ENCODE data around the gene SDHAF3. TPM values are rescaled to one million over a fixed set of nuclear protein-coding genes. Genes with fewer than 3 reads are reported as not detected.
"Not testable (repeated sequence)": the region's sequence is repeated elsewhere in the genome, so short reads cannot be mapped to it uniquely, and the experiment has no call there.

SDHAF3 gene
- 10 to 100 TPM in 1 of 3 donors, 1 to 10 TPM in 2; 4.3 to 12.3 (median 8.5) TPM for total RNA-seq

- intact Hi-C loops (cut with DNase I; ENCODE audit: low total_unique reads): no loop called here
- Histone ChIP-seq H3K27ac (peak within 1 kb of the TSS; percentile 68 to 79), H3K36me3 (no peaks in the 10 kb centered on the region), H3K4me3 (peak within 1 kb of the TSS; percentile 60 to 86 (median 76)), H3K9me3 (no peaks in the 10 kb centered on the region), H3K27me3 (no peaks in the 10 kb centered on the region), H3K4me1 (no peaks in the 10 kb centered on the region)
- TF ChIP-seq POLR2A (IDR thresholded peaks at IDR 0.05) (peak; percentile 23), POLR2AphosphoS5 (IDR thresholded peaks at IDR 0.05) (peak; percentile 56 to 91 (median 66))
- TF ChIP-seq, protein P1, sequence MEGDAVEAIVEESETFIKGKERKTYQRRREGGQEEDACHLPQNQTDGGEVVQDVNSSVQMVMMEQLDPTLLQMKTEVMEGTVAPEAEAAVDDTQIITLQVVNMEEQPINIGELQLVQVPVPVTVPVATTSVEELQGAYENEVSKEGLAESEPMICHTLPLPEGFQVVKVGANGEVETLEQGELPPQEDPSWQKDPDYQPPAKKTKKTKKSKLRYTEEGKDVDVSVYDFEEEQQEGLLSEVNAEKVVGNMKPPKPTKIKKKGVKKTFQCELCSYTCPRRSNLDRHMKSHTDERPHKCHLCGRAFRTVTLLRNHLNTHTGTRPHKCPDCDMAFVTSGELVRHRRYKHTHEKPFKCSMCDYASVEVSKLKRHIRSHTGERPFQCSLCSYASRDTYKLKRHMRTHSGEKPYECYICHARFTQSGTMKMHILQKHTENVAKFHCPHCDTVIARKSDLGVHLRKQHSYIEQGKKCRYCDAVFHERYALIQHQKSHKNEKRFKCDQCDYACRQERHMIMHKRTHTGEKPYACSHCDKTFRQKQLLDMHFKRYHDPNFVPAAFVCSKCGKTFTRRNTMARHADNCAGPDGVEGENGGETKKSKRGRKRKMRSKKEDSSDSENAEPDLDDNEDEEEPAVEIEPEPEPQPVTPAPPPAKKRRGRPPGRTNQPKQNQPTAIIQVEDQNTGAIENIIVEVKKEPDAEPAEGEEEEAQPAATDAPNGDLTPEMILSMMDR (IDR thresholded peaks at IDR 0.05): no peak
- peak; percentile 92 to 97 for DNase-seq (ENCODE audit: low spot score in 2 of 2)
Observed at GRCh38 chr7:97117372-97118188, at the start of gene SDHAF3. SDHAF3 (plus strand) TSS chr7:97117698; CDS start chr7:97117724, 26 bp downstream.

- DNase-seq (ENCODE audit: low spot score in 2 of 2); H3K4me3 ChIP-seq; H3K4me1 ChIP-seq; H3K27me3 ChIP-seq; H3K36me3 ChIP-seq; H3K9me3 ChIP-seq; intact Hi-C loops (cut with DNase I; ENCODE audit: low total_unique reads); H3K27ac ChIP-seq: not testable (repeated sequence)
Observed at GRCh38 chr7:97072025-97072424, 45.5 kb upstream of the SDHAF3 start.

GRCh38 chr7:97075928-97076327, 41.6 kb upstream of the SDHAF3 start:
- no peak for DNase-seq (ENCODE audit: low spot score in 2 of 2)
- intact Hi-C loops (cut with DNase I; ENCODE audit: low total_unique reads): no loop called here
- Histone ChIP-seq H3K4me1 (no peaks in the 10 kb centered on the region), H3K4me3 (no peak overlapping the region), H3K36me3 (no peaks in the 10 kb centered on the region), H3K27ac (no peak overlapping the region), H3K9me3 (no peaks in the 10 kb centered on the region), H3K27me3 (no peaks in the 10 kb centered on the region)
- no peak for TF ChIP-seq POLR2AphosphoS5 (IDR thresholded peaks at IDR 0.05)
- TF ChIP-seq, protein P1 (IDR thresholded peaks at IDR 0.05): no peak

DNA sequence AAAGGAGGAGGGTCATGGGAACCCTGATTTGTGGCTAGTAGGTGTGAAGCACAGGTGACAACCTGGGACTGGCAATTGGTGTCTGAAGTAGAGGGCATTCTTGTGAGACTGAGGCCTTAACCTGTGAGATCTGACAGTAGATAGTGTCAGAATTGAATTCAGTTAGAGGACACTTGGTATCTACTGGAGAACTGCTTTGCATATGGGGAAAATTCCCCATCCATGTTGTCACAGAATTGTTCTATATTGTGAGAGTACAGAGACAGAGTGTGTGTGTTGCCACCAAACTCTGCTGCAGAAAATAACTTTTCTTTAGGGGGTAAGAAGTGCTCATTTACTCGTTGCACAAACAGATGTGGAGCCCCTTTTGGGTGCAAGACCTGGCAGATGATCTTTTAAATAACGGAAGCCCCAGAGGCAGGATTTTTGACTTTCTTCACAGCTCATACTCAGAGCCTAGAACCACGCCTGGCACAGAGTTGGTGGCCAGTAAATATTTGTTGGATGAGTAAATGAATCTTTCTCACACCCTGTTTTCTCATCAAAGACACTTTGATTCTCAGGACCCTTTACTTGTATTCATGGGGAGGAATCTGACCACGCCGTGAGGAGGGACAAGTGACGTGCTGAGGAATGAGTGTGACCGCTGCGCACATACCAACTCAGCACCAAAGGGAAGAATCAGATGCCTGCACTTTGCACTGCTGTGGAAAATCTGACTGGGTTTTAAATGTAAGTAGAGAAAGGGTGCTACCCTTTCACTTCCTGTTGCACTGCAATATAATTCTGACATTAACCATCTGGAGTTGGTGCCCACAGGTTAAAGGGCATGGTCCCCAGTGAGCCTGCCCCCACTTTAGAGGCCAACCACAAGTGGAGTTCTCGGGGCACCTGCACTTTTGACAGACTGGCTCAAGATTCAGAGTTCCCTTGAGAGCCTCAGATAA, 39.2 kb upstream of the SDHAF3 start:
- DNase-seq (ENCODE audit: low spot score in 2 of 2): no peak
- TF ChIP-seq, protein P1 (IDR thresholded peaks at IDR 0.05): no peak
- TF ChIP-seq POLR2AphosphoS5 (IDR thresholded peaks at IDR 0.05) (no peak), POLR2A (IDR thresholded peaks at IDR 0.05) (no peak)
- H3K27me3 ChIP-seq: no peaks in the 10 kb centered on the region
- intact Hi-C loops (cut with DNase I; ENCODE audit: low total_unique reads): no loop called here
- no peak overlapping the region for H3K27ac ChIP-seq
- H3K36me3 ChIP-seq: no peaks in the 10 kb centered on the region
- no peaks in the 10 kb centered on the region for H3K4me1 ChIP-seq
- no peaks in the 10 kb centered on the region for H3K9me3 ChIP-seq
- no peak overlapping the region for H3K4me3 ChIP-seq

GRCh38 chr7:97079300-97079699, 38.2 kb upstream of the SDHAF3 start:
- Histone ChIP-seq H3K27me3 (no peaks in the 10 kb centered on the region), H3K9me3 (no peaks in the 10 kb centered on the region), H3K27ac (no peak overlapping the region), H3K4me3 (no peak overlapping the region), H3K36me3 (no peaks in the 10 kb centered on the region), H3K4me1 (no peaks in the 10 kb centered on the region)
- no peak for TF ChIP-seq POLR2A (IDR thresholded peaks at IDR 0.05)
- TF ChIP-seq POLR2AphosphoS5 (IDR thresholded peaks at IDR 0.05): no peak
- intact Hi-C loops (cut with DNase I; ENCODE audit: low total_unique reads): no loop called here
- no peak for DNase-seq (ENCODE audit: low spot score in 2 of 2)
